ENCODE measurements around the gene BCORL1.

- no peak for TF ChIP-seq POLR2A (IDR thresholded peaks at IDR 0.05; ENCODE audit: low read length)
- TF ChIP-seq GATA1 (IDR thresholded peaks at IDR 0.05; ENCODE audit: low read depth, low read length) = no peak
Measured at GRCh38 chrX:130055103-130055502, 72.7 kb downstream of the BCORL1 start.

Measured in erythroblast (primary cell).